Body of pancreas (tissue), 4 donors: Measurements from ENCODE around the gene PRR16.

Source experiments
- POLR2A ChIP-seq, 3 donors: fragments of 450-650 bp; IDR thresholded peaks; one replicate each; pipeline ENCODE4 v1.6.1; 2016; ENCODE audit warnings: antibody characterized with exemption in 3 of 3, mild to moderate bottlenecking in 2 of 3
- TF ChIP-seq, protein P1 (sequence below), 7 experiments: fragments of 450-650 bp in 4 of 7; fragments of 200-600 bp in 3 of 7; sonication (generic) in 3 of 7; IDR thresholded peaks; one replicate each; pipeline ENCODE4 v1.5.1; 2016 to 2019; ENCODE audit warnings: antibody characterized with exemption in 7 of 7

GRCh38 chr5:120507197-120507596 is 43.1 kb downstream of the PRR16 start:
- TF ChIP-seq, protein P1, sequence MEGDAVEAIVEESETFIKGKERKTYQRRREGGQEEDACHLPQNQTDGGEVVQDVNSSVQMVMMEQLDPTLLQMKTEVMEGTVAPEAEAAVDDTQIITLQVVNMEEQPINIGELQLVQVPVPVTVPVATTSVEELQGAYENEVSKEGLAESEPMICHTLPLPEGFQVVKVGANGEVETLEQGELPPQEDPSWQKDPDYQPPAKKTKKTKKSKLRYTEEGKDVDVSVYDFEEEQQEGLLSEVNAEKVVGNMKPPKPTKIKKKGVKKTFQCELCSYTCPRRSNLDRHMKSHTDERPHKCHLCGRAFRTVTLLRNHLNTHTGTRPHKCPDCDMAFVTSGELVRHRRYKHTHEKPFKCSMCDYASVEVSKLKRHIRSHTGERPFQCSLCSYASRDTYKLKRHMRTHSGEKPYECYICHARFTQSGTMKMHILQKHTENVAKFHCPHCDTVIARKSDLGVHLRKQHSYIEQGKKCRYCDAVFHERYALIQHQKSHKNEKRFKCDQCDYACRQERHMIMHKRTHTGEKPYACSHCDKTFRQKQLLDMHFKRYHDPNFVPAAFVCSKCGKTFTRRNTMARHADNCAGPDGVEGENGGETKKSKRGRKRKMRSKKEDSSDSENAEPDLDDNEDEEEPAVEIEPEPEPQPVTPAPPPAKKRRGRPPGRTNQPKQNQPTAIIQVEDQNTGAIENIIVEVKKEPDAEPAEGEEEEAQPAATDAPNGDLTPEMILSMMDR (IDR thresholded peaks at IDR 0.05), result no peak
- TF ChIP-seq POLR2A (IDR thresholded peaks at IDR 0.05), result no peak
